HG03520 (cell line): ENCODE data around the gene CTSE.
"Not testable (repeated sequence)": the region's sequence is repeated elsewhere in the genome, so short reads cannot be mapped to it uniquely, and the experiment has no call there.

ENCODE experiments used
- ATAC-seq: cut with Tn5 transposase; IDR thresholded peaks from one replicate; pipeline ENCODE4 v1.9.1; 2021; ENCODE audit warnings: mild to moderate bottlenecking, moderate library complexity; ENCODE audit not compliant: unreplicated experiment

Gene CTSE

GRCh38 chr1:206023695-206024094 lies at the start of gene CTSE:
Gene CTSE, minus strand, starts transcription at chr1:206023895. Its CDS starts 104 bp downstream, at chr1:206023791.
- ATAC-seq: no peak

- no peak for ATAC-seq
These were observed 47.1 kb upstream of the CTSE start for GRCh38 chr1:206070627-206071304.

GRCh38 chr1:206068314-206068713 lies 44.6 kb upstream of the CTSE start:
- ATAC-seq: no peak

GRCh38 chr1:206067486-206068227 lies 44.0 kb upstream of the CTSE start:
- no peak for ATAC-seq

- ATAC-seq: no peak
These were observed 42.9 kb upstream of the CTSE start for GRCh38 chr1:206066479-206067171.

- ATAC-seq: no peak
These were observed 42.0 kb upstream of the CTSE start for GRCh38 chr1:206065547-206066145.

- ATAC-seq: not testable (repeated sequence)
These were observed 40.8 kb upstream of the CTSE start for GRCh38 chr1:206064501-206064900.

GRCh38 chr1:206064001-206064400 lies 40.3 kb upstream of the CTSE start:
- ATAC-seq: not testable (repeated sequence)

GRCh38 chr1:206062464-206062863 lies 38.8 kb upstream of the CTSE start:
- ATAC-seq: no peak

GRCh38 chr1:206060844-206061243 lies 37.1 kb upstream of the CTSE start:
- ATAC-seq: no peak

GRCh38 chr1:206059355-206059915 lies 35.7 kb upstream of the CTSE start:
- no peak for ATAC-seq

GRCh38 chr1:206058927-206059292 lies 35.2 kb upstream of the CTSE start:
- no peak for ATAC-seq

GRCh38 chr1:206058289-206058926 lies 34.7 kb upstream of the CTSE start:
- ATAC-seq: not testable (repeated sequence)

- not testable (repeated sequence) for ATAC-seq
These were observed 32.1 kb upstream of the CTSE start for GRCh38 chr1:206055639-206056323.

- ATAC-seq: not testable (repeated sequence)
These were observed 31.5 kb upstream of the CTSE start for GRCh38 chr1:206055069-206055625.

- ATAC-seq: not testable (repeated sequence)
These were observed 29.9 kb upstream of the CTSE start for GRCh38 chr1:206053616-206054015.

- not testable (repeated sequence) for ATAC-seq
These were observed 29.4 kb upstream of the CTSE start, which contains the start of gene RHEX for GRCh38 chr1:206052919-206053610. Gene RHEX, plus strand, starts transcription at chr1:206053173. Its CDS starts 44,656 bp downstream, at chr1:206097829.

- not testable (repeated sequence) for ATAC-seq
These were observed 28.7 kb upstream of the CTSE start for GRCh38 chr1:206052231-206052865.
